Lung (tissue), 12 donors: ENCODE measurements around the gene PTPRE. TPM values are rescaled to one million over a fixed set of nuclear protein-coding genes. Genes with fewer than 3 reads are reported as not detected.

ENCODE experiments used
- ATAC-seq: fragments of 200-7000 bp; cut with Tn5 transposase; one replicate; pipeline ENCODE4 v1.9.1; 2020; ENCODE audit warnings: moderate number of reproducible peaks; ENCODE audit not compliant: insufficient read depth, low FRiP score
- DNase-seq, 3 donors: peaks; one replicate each; pipeline ENCODE4 v3.0.0-alpha.2; 2013 to 2017
- H3K27ac ChIP-seq, 2 donors: one replicate each; pipeline ENCODE4 v1.5.1; 2013; ENCODE audit warnings: mild to moderate bottlenecking in 2 of 2, moderate library complexity in 2 of 2, control low read depth in 1 of 2, inconsistent platforms in 1 of 2, low read depth in 1 of 2, low read length in 1 of 2
- H3K27me3 ChIP-seq, 3 donors: one replicate each; pipeline ENCODE4 v1.5.1; 2013; ENCODE audit warnings: low read length in 2 of 3; ENCODE audit not compliant: control insufficient read depth in 3 of 3, insufficient read depth in 3 of 3
- H3K36me3 ChIP-seq, 4 donors: one replicate each; pipeline ENCODE4 v1.5.1; 2013; ENCODE audit warnings: low read length in 4 of 4, mild to moderate bottlenecking in 1 of 4, moderate library complexity in 1 of 4; ENCODE audit not compliant: control insufficient read depth in 4 of 4, insufficient read depth in 4 of 4
- H3K4me1 ChIP-seq, 5 donors: one replicate each; pipeline ENCODE4 v1.5.1; 2013; ENCODE audit warnings: low read length in 5 of 5, mild to moderate bottlenecking in 2 of 5, moderate library complexity in 1 of 5; ENCODE audit not compliant: control insufficient read depth in 5 of 5, insufficient read depth in 5 of 5
- H3K4me3 ChIP-seq: one replicate; pipeline ENCODE4 v1.5.1; 2013; ENCODE audit warnings: mild to moderate bottlenecking, control low read depth, moderate library complexity
- H3K9ac ChIP-seq, 2 donors: one replicate each; pipeline ENCODE4 v1.5.1; 2013; ENCODE audit warnings: low read length in 2 of 2, control low read depth in 1 of 2; ENCODE audit not compliant: insufficient read depth in 1 of 2
- H3K9me3 ChIP-seq, 4 donors: one replicate each; pipeline ENCODE4 v1.5.1; 2013; ENCODE audit warnings: low read length in 3 of 4, mild to moderate bottlenecking in 1 of 4, moderate library complexity in 1 of 4; ENCODE audit not compliant: control insufficient read depth in 4 of 4, insufficient read depth in 3 of 4
- WGBS, 2 donors: extraction: QIAGEN DNeasy Blood & Tissue Kit; methylation state at CpG; one replicate each; pipeline ENCODE4 v1.1.7; 2013; 5-methylcytosine and 5-hydroxymethylcytosine counted together
- polyA plus RNA-seq, 2 donors: library from polyadenylated mRNA; stranded (reverse); fragments of 200-250 nt; gene quantifications; one replicate each; pipeline ENCODE4 v1.2.1, GENCODE V29; 2013
- total RNA-seq, 2 donors: library from RNA; depleted of rRNA in 1 of 2; stranded (reverse); fragments of >200 nt in 1 of 2; gene quantifications; one replicate each; pipeline ENCODE4 v1.2.1, GENCODE V29; 2014 to 2021
- TF ChIP-seq, protein P1 (sequence below): IDR thresholded peaks from 2 replicates; pipeline ENCODE4 v1.5.1; 2012; ENCODE audit warnings: mild to moderate bottlenecking; ENCODE audit errors: control extremely low read depth, extremely low read depth
- donor health status: control.
- donor health status: control.
- donor health status: Bipolar disorder and iron deficiency.
- donor health status: healthy.
- donor health status: DM: yes; HTN: yes; CAD: no.

The PTPRE gene
- total and polyA plus RNA-seq, 4 donors, result 15.5 to 68.7 (median 36.5) TPM

GRCh38 chr10:128064108-128064969 lies 157.4 kb downstream of the PTPRE start:
- ATAC-seq (peak; percentile 54), DNase-seq (peak in 2 of 3 donors; percentile 21 to 26)
- Histone ChIP-seq H3K27me3 (no peaks in the 10 kb centered on the region), H3K9ac (no peak overlapping the region), H3K4me1 (peaks cover 0 to 23% (median 5%) of the 10 kb centered on the region in 5 donors), H3K36me3 (peaks cover 0 to 53% (median 11%) of the 10 kb centered on the region in 4 donors), H3K4me3 (no peak overlapping the region), H3K9me3 (peaks cover 0 to 10% (median 0%) of the 10 kb centered on the region in 4 donors), H3K27ac (peak overlapping the region in 1 of 2 donors; percentile 92)
- 25 to 51% methylated on average over 11 of the region's 11 CpGs for WGBS, 2 donors
- TF ChIP-seq, protein P1, sequence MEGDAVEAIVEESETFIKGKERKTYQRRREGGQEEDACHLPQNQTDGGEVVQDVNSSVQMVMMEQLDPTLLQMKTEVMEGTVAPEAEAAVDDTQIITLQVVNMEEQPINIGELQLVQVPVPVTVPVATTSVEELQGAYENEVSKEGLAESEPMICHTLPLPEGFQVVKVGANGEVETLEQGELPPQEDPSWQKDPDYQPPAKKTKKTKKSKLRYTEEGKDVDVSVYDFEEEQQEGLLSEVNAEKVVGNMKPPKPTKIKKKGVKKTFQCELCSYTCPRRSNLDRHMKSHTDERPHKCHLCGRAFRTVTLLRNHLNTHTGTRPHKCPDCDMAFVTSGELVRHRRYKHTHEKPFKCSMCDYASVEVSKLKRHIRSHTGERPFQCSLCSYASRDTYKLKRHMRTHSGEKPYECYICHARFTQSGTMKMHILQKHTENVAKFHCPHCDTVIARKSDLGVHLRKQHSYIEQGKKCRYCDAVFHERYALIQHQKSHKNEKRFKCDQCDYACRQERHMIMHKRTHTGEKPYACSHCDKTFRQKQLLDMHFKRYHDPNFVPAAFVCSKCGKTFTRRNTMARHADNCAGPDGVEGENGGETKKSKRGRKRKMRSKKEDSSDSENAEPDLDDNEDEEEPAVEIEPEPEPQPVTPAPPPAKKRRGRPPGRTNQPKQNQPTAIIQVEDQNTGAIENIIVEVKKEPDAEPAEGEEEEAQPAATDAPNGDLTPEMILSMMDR, result no peak

GRCh38 chr10:128064970-128065580 lies 158.2 kb downstream of the PTPRE start:
- Histone ChIP-seq H3K9me3 (peaks cover 0 to 6% (median 0%) of the 10 kb centered on the region in 4 donors), H3K4me3 (no peak overlapping the region), H3K27ac (peak overlapping the region in 1 of 2 donors; percentile 57), H3K9ac (no peak overlapping the region), H3K27me3 (no peaks in the 10 kb centered on the region), H3K4me1 (peaks cover 0 to 20% (median 5%) of the 10 kb centered on the region in 5 donors), H3K36me3 (peaks cover 0 to 52% (median 9%) of the 10 kb centered on the region in 4 donors)
- TF ChIP-seq, protein P1, result no peak
- no peak for DNase-seq
- WGBS, 2 donors, result 60 to 76% methylated on average over 17 of the region's 17 CpGs
- ATAC-seq, result peak; percentile 2

DNA sequence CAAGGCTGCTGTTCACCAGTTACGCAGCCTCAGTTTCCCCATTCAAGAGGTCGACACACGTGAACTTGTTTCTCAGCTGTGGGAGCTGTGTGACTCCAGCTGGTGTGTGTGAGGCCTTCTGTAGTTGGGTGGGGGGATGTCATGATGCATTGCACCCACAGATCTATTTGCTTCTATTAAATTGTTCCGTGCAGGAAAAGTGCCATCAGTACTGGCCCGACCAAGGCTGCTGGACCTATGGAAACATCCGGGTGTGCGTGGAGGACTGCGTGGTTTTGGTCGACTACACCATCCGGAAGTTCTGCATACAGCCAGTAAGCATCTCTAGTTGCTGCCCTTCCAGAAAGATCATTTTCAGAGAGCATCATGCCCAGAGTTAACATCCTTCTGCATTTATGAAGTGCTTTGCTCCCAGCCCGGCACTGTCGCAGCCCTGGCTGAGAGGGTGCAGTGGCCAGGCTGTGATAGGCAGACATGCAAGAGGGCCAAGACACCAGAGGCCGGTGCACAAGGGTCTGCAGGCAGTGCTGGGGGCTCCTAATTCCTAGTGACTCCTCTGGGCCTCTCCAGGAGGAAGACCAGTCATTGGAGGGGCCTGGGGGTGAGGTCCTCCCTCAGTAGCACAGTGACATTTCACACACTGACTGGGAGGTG lies 159.1 kb downstream of the PTPRE start:
- H3K27ac ChIP-seq, result no peak overlapping the region

More for the DNA sequence above, 159.1 kb downstream of the PTPRE start:
- no peak overlapping the region for H3K4me3 ChIP-seq
- whole genome bisulfite sequencing, 2 donors, result 84 to 90% methylated on average over 13 of the region's 13 CpGs
- H3K36me3 ChIP-seq, result peaks cover 0 to 53% (median 9%) of the 10 kb centered on the region in 4 donors
- no peaks in the 10 kb centered on the region for H3K27me3 ChIP-seq
- TF ChIP-seq, protein P1, result no peak
- no peak for ATAC-seq
- no peak for DNase-seq
- peaks cover 0 to 6% (median 0%) of the 10 kb centered on the region in 4 donors for H3K9me3 ChIP-seq
- H3K9ac ChIP-seq, result no peak overlapping the region
- peaks cover 0 to 20% (median 5%) of the 10 kb centered on the region in 5 donors for H3K4me1 ChIP-seq
